ENCODE results near the gene ADCY9. TPM values are rescaled to one million over a fixed set of nuclear protein-coding genes. Genes with fewer than 3 reads are reported as not detected.
"Not testable (repeated sequence)": the region's sequence is repeated elsewhere in the genome, so short reads cannot be mapped to it uniquely, and the experiment has no call there.

The ADCY9 gene
- total RNA-seq, 1 donor from 2014 or later: 26.9 TPM

DNA sequence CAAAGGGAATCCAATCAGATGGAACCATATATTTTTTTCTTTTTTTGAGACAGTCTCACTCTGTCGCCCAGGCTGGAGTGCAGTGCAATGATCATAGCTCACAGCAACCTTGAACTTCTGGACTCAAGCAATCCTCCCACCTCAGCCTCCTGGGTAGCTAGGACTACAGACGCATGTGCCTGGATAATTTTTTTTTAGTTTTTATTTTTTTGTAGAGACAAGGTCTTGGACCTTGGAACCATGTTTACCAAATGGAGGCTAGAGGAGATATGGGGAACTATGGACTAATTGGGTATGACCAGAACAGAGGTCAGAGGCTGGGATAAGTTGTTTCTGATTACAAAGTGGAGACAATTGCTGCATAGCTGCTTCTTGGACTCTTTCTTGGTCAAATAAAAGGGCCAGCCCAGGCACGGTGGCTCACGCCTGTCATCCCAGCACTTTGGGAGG is 41.2 kb upstream of the ADCY9 start:
- Mint-ChIP-seq H3K9me3 (ENCODE audit: unreplicated experiment) (no peaks in the 10 kb centered on the region), H3K4me3 (ENCODE audit: unreplicated experiment) (no peak overlapping the region), H3K27me3 (ENCODE audit: unreplicated experiment) (peaks cover 6% of the 10 kb centered on the region), H3K36me3 (ENCODE audit: unreplicated experiment) (no peaks in the 10 kb centered on the region), H3K27ac (ENCODE audit: unreplicated experiment) (no peak overlapping the region), H3K4me1 (ENCODE audit: unreplicated experiment) (no peaks in the 10 kb centered on the region)
- DNase-seq (ENCODE audit: extremely low spot score, unreplicated experiment): no peak
- TF ChIP-seq, protein P1, sequence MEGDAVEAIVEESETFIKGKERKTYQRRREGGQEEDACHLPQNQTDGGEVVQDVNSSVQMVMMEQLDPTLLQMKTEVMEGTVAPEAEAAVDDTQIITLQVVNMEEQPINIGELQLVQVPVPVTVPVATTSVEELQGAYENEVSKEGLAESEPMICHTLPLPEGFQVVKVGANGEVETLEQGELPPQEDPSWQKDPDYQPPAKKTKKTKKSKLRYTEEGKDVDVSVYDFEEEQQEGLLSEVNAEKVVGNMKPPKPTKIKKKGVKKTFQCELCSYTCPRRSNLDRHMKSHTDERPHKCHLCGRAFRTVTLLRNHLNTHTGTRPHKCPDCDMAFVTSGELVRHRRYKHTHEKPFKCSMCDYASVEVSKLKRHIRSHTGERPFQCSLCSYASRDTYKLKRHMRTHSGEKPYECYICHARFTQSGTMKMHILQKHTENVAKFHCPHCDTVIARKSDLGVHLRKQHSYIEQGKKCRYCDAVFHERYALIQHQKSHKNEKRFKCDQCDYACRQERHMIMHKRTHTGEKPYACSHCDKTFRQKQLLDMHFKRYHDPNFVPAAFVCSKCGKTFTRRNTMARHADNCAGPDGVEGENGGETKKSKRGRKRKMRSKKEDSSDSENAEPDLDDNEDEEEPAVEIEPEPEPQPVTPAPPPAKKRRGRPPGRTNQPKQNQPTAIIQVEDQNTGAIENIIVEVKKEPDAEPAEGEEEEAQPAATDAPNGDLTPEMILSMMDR (IDR thresholded peaks at IDR 0.05): no peak

DNA sequence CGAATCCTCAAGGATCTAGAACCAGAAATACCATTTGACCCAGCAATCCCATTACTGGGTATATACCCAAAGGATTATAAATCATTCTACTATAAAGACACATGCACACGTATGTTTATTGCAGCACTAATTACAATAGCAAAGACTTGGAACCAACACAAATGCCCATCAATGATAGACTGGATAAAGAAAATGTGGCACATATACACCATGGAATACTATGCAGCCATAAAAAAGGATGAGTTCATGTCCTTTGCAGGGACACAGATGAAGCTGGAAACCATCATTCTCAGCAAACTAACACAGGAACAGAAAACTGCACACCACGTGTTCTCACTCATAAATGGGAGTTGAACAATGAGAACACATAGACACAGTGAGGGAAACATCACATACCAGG is 40.3 kb upstream of the ADCY9 start:
- H3K36me3 Mint-ChIP-seq (ENCODE audit: unreplicated experiment); H3K9me3 Mint-ChIP-seq (ENCODE audit: unreplicated experiment); H3K27ac Mint-ChIP-seq (ENCODE audit: unreplicated experiment); DNase-seq (ENCODE audit: extremely low spot score, unreplicated experiment); H3K4me1 Mint-ChIP-seq (ENCODE audit: unreplicated experiment); H3K27me3 Mint-ChIP-seq (ENCODE audit: unreplicated experiment); H3K4me3 Mint-ChIP-seq (ENCODE audit: unreplicated experiment): not testable (repeated sequence)

DNA sequence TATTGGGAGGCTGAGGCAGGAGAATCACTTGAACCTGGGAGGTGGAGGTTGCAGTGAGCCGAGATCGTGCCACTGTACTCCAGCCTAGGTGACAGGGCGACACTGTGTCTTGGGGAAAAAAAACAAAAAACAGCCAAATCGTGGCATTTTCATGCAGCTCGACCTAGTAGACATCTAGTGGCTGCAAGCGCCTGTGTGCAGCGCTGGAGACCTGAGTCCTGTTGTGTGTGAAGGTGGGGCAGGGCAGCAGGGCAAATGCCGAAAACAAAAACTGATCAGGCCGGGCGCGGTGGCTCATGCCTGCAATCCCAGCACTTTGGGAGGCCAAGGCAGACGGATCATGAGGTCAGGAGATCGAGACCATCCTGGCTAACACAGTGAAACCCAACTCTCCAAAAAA is 37.1 kb upstream of the ADCY9 start:
- not testable (repeated sequence) for H3K27me3 Mint-ChIP-seq (ENCODE audit: unreplicated experiment); H3K36me3 Mint-ChIP-seq (ENCODE audit: unreplicated experiment); DNase-seq (ENCODE audit: extremely low spot score, unreplicated experiment); H3K4me3 Mint-ChIP-seq (ENCODE audit: unreplicated experiment); H3K4me1 Mint-ChIP-seq (ENCODE audit: unreplicated experiment); H3K9me3 Mint-ChIP-seq (ENCODE audit: unreplicated experiment); H3K27ac Mint-ChIP-seq (ENCODE audit: unreplicated experiment)

DNA sequence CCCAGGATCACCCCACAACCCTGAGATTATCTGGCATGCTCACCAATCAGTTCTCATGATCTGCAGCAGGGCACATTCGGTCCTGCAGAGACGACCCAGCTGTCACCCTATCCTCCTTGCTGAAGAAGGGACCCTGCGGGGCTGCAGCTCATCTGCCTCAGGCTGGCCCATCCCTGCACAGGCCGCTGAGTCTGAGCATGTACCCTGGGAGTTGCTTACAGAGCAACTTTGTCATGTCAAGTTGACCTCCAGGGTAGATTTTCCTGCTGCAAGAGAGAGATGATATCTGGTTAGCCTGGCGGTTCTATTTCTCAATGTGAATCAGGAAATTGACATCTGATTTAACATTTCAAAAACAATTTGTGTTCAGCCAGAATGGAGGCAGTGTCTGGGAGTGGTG is 36.0 kb upstream of the ADCY9 start:
- H3K27me3 Mint-ChIP-seq (ENCODE audit: unreplicated experiment): peaks cover 4% of the 10 kb centered on the region
- H3K27ac Mint-ChIP-seq (ENCODE audit: unreplicated experiment): no peak overlapping the region
- no peak overlapping the region for H3K4me3 Mint-ChIP-seq (ENCODE audit: unreplicated experiment)
- no peaks in the 10 kb centered on the region for H3K4me1 Mint-ChIP-seq (ENCODE audit: unreplicated experiment)
- peaks cover 1% of the 10 kb centered on the region for H3K36me3 Mint-ChIP-seq (ENCODE audit: unreplicated experiment)
- TF ChIP-seq, protein P1 (IDR thresholded peaks at IDR 0.05): no peak
- no peaks in the 10 kb centered on the region for H3K9me3 Mint-ChIP-seq (ENCODE audit: unreplicated experiment)
- DNase-seq (ENCODE audit: extremely low spot score, unreplicated experiment): no peak

DNA sequence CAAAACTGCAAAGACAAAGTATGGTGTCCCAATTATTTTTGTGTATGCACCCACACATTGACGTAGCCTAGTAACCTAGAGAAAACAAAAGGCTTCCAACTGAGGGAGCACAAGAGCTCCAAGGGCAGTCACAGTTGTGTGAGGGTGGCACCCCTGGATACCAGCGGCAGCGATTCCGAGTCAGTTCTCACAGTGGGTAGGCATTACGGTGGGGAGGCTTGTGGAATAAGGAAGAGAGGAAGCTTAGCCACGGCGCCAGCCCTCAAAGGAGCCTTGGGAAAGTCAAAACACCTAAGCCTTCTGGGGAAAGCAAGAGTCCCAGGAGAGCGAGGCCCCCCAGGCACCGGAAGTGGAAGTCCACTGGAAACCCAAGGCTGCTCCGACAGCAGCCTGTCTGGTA is 31.0 kb upstream of the ADCY9 start:
- Mint-ChIP-seq H3K36me3 (ENCODE audit: unreplicated experiment) (peaks cover 1% of the 10 kb centered on the region), H3K27ac (ENCODE audit: unreplicated experiment) (no peak overlapping the region), H3K4me1 (ENCODE audit: unreplicated experiment) (no peaks in the 10 kb centered on the region), H3K4me3 (ENCODE audit: unreplicated experiment) (no peak overlapping the region), H3K9me3 (ENCODE audit: unreplicated experiment) (no peaks in the 10 kb centered on the region), H3K27me3 (ENCODE audit: unreplicated experiment) (no peaks in the 10 kb centered on the region)
- DNase-seq (ENCODE audit: extremely low spot score, unreplicated experiment): no peak
- TF ChIP-seq, protein P1 (IDR thresholded peaks at IDR 0.05): no peak

DNA sequence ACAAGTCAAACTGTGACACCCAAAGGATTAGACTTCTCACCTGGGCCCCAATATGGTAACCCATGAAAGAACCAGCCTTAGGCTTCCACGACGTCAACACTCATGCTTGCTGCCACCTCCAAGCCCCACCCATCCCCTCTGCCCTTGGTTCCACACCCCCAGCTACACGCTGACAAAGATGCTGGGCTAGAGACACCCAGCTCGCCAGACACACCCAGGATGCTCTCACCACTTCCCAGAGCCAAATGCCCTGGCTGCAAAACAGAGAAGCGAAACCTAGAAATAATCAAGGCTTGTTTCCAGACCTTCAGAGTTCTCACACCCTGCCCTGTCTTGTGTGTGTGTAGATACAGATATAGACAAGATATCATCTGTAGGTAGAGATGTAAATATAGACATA is 26.0 kb upstream of the ADCY9 start:
- H3K27ac Mint-ChIP-seq (ENCODE audit: unreplicated experiment): no peak overlapping the region
- peaks cover 10% of the 10 kb centered on the region for H3K4me1 Mint-ChIP-seq (ENCODE audit: unreplicated experiment)
- TF ChIP-seq, protein P1 (IDR thresholded peaks at IDR 0.05): no peak
- DNase-seq (ENCODE audit: extremely low spot score, unreplicated experiment): no peak
- H3K36me3 Mint-ChIP-seq (ENCODE audit: unreplicated experiment): no peaks in the 10 kb centered on the region
- H3K4me3 Mint-ChIP-seq (ENCODE audit: unreplicated experiment): no peak overlapping the region
- H3K9me3 Mint-ChIP-seq (ENCODE audit: unreplicated experiment): no peaks in the 10 kb centered on the region
- H3K27me3 Mint-ChIP-seq (ENCODE audit: unreplicated experiment): no peaks in the 10 kb centered on the region
